ENCODE results near the gene ADIG.

The ADIG gene

DNA sequence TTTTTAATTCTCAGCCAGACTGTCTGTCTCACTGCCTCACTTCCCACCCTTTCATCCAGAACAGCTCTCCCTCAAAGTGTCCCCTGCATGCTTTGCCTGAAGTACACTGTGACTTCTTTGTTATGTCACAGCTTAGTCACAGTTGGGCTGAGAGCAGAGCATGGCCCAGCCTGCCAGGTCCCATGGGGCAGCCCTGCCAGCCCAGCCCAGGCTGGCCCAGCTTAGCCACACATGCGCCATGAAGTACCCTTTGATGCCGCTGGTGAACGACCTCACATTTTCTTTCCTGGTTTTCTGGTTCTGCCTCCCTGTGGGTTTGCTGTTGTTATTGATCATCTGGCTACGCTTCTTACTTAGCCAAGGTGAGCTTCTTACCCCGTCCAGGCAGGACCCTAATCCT, at the start of gene ADIG:
ADIG (plus strand) TSS at position 185 of the 400 bp plus-strand sequence; CDS start at position 239, 54 bp downstream.
- FAIRE-seq = no peak

DNA sequence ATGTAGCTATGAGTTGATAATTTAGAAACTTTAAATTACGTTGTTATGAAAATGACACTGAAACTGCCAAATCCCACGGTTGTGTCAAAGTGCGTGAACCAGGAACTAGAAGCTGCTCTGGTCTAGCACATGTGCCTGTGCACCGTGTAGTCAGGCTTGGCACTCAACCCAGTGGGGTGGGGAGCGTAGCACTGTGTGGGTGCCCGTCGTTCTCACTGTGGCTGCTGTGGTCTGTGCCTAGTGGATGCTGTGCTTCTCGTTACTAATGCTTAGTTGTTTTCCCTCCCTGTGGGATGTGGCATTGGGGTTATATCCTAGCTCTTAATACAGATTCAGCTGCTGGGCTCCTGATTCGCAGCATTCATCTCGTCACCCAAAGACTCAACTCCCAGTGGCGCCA, 46.2 kb upstream of the ADIG start:
- FAIRE-seq = no peak

DNA sequence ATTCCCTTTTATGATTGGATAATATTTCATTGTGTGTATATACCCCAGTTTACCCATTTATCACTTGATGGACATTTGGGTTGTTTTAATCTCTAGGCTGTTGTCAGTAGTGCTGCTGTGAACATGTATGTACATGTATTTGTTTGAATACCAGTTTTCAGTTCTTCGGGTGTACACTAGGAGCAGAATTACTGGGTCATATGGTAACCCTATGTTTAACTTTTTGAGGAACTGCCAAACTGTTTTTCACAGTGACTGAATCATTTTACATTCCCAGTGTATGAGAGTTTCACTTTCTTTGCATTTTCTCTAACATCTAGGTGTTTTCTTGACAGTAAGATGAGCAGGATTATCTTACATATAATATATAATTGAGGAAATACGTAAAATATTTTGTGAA, 44.7 kb upstream of the ADIG start:
- no peak for FAIRE-seq

DNA sequence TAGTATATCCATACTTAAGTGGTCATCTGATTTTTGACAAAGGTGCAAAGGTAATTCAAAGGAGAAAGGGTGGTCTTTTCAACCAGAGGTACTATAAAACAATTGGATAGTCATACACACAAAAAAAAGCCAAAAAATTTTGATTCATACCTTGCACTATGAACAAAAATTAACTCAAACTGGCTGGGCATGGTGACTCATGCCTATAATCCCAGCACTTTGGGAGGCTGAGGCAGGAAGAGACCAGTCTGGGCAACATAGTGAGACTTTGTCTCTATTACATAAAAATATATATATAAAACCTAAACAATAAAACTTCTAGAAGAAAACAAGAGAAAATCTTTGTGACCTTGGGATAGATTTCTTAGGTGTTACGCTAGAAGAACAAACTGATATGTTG, 43.8 kb upstream of the ADIG start:
- no peak for FAIRE-seq

DNA sequence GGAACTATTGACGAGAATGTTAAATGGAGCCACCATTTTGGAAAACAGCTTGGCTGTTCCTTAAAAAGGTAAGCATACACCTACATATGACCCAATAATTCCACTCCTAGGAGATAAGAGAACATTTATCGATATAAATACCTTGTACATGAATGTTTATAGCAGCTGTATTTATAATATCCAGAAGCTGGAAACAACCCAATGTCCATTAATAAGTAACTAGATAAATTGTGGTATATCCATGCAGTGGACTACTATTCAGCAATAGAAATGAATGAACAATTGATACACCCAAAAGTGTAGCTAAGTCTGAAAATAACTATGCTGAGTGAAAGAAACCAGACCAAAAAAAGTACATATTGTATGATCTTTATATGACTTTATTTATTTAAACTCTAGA, 42.2 kb upstream of the ADIG start:
- FAIRE-seq = no peak

DNA sequence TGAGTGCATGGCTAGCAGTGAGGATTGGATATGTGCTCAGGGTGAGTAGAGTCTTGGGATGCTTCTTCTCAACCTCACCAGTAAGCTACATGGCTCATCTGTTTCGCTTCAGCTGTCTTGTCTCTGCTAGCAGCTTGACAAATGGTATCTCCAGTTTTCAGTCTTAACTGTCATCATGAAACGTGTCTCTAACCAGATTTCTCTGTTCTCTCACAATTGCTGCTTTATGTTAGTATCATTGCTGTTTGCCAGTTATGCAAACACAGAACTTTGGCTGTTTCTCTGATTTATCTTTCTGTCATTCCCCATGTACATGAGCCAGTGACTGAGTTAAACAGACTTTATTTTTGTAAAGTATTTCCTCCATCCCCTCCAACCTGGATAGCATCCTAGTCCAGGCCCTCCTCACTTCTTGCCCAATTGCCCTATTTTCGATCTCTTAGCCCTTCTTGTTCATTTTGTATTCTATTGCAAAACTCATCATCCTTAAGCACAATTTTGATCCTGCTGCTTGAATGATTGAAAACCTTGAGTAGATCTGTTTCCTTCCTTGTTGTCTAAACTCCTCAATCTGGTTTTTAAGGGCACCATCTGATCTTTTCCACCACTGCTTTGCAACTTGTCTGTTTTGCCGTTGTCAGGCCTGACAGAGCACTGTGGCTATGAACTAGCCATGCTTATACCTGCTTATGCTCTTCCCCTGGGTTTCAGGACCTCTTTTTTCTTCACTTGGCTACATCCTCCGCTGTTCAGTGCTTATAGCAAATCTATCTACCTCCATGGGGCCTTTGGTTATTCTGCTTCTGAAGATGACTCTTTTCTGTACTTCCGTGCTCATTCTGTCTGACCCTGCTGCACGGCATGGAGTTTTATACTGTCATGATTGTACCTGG, 37.7 kb upstream of the ADIG start:
- no peak for FAIRE-seq

DNA sequence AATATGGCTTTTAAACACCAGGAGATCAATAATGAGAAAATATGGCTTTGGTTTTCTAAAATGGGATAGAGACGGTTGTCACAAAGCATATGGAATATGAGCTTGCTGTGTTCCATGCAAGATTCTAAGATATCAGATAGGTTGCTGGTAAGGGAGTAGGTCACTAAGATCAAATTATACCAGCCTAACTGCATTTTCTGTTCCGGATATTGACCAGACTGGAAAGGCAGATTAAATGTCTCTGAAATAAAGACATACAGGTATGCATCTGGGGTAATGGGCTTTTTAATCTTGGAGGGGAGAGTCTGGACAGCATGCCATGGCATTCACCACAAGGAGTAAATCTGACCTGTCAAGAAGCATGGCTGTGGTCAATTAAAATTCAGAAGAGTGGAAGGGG, 35.2 kb upstream of the ADIG start:
- no peak for FAIRE-seq

DNA sequence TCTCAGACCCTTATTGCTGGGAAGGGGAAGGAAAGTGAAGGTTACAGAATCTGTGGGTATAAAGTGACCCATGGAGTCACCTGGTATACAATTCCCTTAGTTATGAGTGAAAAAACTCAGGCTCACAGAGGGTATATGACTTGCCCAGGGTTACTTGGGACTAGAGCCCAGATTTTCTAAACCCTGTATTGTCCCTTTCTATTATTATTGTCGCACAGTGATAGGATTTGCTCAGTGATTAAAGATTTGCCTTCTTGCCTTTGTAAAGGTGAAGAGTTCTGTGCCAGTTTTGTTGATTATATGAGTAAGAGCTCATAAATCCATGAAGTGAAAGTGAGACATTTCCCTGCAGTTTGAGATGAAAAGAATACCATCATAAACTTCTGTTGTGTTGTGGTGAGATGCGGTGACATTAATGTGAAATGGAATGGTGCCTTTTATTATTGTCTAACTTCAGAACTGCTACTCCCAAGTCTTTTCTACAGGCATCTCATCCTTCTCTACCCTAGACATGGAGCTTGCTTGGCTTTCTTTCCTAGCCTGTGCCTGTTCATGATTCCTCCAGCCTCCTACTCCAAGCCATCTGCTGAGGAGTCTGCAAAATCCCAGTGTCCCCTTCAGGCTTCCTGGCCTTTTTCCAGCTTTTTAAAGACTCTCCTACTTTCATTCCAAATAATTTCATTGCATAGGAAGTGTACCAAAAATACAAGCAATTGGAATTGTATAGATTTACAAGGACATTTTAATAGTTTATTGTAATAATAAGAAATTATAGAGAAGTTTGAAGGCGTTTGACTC, 33.5 kb upstream of the ADIG start:
- FAIRE-seq = no peak

DNA sequence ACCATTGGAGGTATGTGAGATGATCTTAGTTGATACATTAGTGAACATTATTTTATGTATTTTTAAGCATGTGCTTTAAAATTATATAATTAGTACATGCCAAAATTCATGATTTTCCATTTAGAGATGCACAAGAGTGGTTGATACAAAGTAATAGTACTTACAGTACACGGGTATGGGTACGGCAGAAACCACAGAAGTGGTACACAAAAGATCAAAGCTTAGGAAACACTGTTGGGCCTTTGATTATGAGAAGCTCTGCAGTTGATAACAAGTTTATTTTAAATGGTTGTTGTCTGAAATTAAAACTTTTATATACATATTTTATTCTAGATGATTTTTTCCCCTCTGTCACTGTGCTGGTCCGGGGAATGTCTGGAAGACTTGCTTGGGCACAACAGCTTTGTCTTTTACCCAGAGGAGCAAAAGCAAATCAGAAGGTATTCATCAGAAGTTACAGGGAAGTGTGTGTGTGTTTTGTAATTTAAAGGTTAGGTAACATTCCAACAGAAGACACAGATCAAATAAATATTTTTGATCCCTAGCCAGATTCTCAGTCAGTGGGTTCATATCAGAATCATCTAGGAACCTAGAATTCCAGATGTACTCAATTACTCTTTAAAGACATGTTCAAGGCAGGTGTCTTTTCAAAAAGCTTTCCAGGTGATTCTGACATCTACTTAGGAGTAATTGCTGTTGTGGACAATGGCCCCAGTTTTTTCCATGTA, 32.5 kb upstream of the ADIG start:
- no peak for FAIRE-seq

DNA sequence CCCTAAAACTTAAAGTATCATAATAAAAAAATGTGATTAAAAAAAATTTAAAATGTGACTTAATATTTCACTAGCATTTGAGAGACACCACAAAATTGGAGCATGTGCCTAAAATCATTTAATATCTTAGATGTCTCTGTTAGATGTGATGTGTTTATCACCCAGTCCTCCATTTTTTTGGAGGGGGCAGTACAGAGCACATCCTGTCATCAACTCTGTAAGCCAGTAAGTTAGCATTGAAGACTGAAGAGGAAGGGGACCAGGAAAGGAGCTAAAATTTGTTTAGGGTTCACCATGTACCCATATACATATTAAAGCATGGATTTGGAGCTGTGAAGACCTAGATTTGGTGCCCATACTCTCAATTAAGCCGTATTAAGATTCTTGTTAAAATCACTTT, 30.7 kb upstream of the ADIG start:
- FAIRE-seq = no peak

DNA sequence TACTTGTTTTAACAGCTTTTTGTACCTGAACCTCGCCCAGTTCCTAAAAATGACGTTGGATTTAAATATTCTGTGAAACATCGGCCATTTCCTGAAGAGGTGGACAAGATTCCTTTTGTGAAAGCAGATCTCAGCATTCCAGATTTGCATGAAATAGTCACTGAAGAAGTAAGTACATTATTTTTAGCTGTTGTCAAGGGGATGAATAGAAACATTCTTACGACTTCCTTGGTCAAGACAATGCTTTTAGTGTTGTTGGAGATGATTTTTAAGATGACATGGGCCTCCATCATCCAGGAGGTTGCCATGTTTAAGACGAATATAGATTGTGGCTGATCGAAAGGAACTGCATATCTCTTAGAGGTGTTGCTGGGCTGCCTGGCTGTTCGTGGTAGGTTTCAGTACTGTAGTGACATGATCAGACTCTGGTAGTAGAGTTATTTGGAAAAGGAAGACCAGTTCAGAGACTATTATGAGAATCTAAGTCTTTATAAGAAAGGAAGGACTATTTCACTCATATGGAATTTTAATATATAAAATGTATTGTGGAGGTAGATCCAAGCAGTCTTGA, 29.9 kb upstream of the ADIG start:
- FAIRE-seq = no peak

DNA sequence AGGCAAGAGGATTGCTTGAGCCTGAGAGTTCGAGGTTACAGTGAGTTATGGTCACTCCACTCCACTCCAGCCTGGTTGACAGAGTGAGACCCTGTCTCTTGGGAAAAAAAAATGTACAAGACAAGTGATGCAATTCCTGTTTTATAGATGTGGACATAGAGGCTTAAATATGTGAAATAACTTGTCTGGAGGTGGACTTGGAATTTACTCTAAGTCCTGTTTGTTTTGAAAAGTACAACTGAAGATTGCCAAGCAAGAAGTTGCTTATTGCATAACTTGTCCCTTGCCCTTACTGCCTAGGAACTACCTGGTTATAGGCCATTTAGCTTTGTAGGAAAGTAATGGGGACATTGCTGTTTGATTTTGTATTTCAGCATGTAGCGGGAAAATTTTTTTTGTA, 26.0 kb upstream of the ADIG start:
- no peak for FAIRE-seq

DNA sequence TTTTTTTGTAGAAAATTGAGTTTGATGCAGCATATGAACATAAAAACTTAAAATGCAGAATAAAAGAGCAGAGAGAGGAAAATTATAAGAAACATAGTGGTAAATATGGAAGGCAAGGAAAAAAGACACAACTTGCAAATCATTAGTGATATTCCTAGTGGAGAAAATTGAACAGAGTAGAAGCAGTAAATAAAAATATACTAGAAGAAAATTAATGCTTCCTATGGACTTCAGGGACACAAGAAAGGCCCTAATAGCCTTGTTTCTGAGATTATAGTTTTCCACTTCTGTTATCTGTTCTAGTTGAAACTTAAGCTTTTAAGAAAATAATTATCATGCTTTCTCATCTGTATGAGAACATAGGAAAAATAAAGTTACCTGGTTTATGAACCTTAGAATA, 25.6 kb upstream of the ADIG start:
- no peak for FAIRE-seq

DNA sequence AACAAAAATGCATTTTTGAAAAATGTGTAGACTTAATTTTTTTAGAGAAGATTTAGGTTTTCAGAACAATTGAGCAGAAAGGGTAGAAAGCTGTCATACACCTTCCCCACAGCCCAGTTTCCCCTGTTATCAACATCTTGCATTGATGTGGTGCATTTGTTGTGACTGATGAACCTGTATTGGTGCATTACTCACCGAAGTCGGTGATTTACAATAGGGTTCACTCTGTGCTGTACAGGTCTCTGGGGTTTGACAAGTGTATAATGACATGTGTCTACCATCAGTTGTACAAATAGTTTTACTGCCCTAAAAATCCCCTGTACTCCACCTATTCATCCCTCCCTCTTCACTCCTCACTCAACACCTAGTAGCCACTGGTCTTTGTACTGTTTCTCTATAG, 23.8 kb upstream of the ADIG start:
- no peak for FAIRE-seq

DNA sequence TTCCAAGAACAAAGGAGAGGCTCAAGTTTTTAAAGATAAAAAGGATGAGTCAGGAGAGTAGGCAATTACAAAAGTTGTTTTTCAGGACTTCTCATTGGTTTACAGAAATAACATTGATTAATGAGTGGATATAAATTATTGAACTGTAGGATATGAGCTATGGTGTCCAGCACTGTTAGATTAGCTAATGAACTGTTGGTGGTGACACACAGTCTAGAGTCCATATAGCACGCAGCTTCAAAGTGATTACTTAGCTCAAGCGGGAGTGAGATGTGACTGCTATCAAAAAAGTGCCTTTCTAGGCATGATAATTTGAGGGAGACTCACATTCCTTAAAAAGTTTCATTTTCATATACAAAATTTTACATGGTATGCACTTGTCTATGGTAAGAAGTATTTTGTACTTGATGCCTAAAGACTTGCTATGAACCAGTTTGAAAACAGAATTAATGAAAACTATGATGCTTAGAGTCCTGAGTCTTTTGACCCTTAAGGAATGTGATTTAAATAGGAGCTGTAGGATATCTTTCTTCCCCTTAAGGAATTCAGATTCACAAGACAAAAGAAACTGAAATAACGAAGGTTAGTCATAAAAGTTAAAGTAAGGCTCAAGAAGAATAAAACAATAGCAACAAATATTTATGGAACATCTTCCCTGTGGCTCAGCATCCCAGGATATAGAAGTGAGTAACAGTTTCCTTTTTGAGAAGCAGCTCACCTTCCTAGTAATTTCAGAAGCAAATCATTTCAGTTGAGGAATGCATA, 22.2 kb upstream of the ADIG start:
- no peak for FAIRE-seq

DNA sequence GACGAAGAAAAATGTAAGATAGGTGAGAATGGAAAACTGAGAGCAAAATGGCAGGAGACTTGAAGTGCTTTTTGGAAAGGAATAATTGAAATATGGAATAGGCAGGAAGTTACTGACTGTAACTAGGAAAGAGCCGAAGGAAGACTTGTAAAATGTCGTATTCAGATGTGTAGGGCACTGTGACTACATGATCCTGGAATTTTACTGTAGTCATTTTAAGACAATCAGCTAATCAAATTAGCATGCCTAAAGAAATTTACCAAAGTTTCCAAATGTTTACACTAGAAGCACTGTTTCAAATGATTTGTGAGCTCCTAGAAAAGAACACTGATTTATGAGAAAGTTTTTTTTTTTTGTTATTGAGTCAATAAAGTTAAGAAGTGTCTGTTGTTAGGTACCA, 21.2 kb upstream of the ADIG start:
- no peak for FAIRE-seq

DNA sequence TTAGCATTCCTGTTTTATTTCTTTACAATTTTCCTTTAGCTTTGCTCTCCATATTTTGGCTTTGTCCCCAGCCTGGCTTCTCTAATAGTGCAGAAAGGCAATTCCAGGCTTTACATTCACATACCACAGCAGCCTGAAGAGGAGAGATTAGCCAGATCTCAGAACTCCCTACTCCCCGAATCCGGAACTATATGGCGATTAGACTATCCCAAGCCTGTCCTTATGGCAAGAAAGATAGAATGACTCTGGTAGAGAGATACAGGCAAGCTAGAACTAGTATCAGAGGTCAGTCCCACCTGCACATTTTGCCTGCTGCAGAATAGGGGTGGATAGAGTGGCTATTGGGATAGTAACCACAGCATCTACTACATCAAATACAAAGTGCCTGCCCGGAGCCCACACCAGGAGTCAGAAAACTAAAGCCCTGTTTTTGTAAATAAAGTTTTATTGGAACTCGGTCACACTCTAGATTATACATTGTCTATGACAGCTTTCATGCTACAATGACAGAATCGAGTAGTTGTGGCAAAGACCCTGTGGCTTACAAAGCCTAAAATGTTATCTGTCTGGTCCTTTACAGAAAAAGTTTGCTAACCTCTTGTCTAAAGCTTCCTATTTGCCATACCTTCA, 17.1 kb upstream of the ADIG start:
- FAIRE-seq = no peak

DNA sequence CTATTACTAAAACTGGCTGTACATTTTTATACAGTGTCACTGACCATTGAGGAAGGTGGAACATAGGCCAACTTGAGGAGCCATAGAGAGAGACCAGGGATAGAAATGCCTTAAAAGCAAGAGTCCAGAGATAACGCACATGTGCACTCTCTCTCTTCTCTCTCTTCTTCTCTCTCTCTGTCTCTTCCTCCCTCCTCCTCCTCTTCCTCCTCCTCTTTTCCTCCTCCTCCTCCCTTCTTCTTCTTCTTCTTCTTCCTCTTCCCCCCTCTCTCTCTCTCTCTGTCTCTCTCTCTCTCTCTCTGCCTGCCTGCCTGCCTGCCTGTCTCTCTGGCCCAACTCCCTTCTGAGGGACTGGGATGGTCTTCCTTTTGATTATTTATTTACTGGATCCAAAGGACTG, 16.3 kb upstream of the ADIG start:
- no peak for FAIRE-seq

DNA sequence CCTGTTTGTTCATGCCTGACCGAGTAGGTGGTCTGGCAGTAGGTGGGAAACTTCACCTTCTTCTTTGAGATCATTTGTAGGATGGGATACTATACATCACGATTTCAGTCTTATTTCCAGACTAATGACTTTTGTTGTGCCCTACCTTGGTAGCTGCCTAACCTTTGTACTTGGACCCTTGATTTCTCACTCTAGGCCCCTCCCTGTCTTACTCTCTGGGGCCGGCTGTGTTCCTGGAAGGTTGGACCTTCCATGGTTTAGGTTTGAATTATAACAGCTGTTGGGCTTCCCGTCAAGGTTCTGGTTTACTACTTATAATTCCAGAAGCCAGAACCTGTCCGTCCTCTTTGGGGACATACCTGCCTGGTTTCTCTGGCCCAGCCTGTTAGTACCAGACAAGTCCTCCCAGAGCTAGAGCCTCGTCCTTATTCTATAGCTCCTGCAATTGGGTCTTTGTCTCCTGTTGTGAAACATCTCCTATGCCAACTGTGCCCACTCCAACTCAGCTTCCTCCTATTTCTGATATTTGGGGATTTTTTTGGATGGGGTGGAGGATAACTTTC, 14.9 kb upstream of the ADIG start:
- FAIRE-seq = no peak

DNA sequence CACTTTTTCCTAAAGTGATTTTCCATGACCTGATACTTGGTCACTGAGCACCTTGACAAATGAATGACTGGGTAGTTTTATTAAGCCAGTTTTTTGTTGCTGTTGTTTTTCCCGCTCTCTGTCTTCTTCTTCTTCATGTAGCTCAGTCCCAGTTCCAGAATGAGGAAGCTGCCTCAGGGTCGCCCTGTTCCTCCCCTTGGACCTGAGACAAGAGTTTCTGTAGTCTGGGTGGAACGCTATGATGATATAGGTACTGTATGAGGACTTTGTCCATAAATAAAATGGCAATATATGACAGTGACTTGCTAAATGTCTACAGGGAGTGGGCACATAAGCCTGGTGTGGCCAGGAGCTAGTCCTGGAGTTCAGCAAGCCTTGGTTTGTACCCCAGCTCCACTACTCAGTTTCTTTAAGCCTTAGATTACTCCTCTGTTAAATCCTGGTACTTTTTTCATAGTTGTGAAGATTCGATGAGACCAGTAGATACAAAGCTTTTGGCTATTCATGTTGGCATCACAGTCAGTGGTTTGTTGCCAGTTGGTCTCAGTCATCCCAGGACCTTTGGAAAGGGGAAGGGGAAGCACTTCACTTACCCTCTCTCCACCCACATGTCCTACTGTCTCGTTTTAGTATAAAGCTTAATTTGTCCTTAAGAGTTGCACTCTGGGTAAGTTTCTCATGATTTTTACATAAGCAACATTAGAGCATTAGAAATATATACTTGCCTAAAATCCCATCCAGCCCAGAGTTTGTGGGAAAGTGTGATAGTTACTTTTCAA, 11.1 kb upstream of the ADIG start:
- no peak for FAIRE-seq

DNA sequence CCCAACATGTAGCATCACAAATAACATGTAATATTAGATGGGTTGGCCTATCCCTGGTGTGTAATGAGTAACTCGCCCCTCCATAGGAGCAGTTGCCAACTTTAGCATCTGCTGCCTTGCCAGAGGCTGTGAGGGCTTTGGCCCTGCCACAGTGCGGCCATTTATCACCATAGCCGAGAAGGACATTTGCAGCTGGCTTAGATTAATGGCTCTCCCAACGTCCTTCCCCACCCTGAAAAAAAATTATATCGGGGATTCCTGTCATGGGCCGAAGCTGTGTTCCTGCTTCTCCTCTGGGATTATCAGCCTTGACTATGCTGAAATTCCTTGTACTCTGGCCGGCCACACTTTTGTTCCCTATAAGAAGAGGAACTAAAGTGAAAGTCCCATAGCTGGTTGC, 7.6 kb upstream of the ADIG start:
- FAIRE-seq = no peak
